Ascending aorta (tissue), 2 donors: ENCODE data around the gene FEZ2. TPM values are rescaled to one million over a fixed set of nuclear protein-coding genes. Genes with fewer than 3 reads are reported as not detected.

ENCODE experiments used
- DNase-seq, 2 donors: peaks; one replicate each; pipeline ENCODE4 v3.0.0-alpha.2; 2019; ENCODE audit warnings: low spot score in 2 of 2
- H3K27ac ChIP-seq, 2 donors: fragments of 200-600 bp; sonication (generic); one replicate each; pipeline ENCODE4 v1.5.1; 2016 to 2017; ENCODE audit warnings: mild to moderate bottlenecking in 1 of 2
- H3K27me3 ChIP-seq: fragments of 200-600 bp; sonication (generic); one replicate; pipeline ENCODE4 v1.5.1; 2017
- H3K36me3 ChIP-seq, 2 donors: fragments of 200-600 bp; sonication (generic); one replicate each; pipeline ENCODE4 v1.5.1; 2016
- H3K4me1 ChIP-seq, 2 donors: fragments of 200-600 bp; sonication (generic); one replicate each; pipeline ENCODE4 v1.5.1; 2016 to 2017; ENCODE audit warnings: mild to moderate bottlenecking in 1 of 2
- H3K4me3 ChIP-seq, 2 donors: fragments of 200-600 bp; sonication (generic); one replicate each; pipeline ENCODE4 v1.5.1; 2016 to 2017; ENCODE audit warnings: mild to moderate bottlenecking in 1 of 2
- H3K9me3 ChIP-seq, 2 donors: fragments of 200-600 bp; sonication (generic); one replicate each; pipeline ENCODE4 v1.5.1; 2016
- CTCF ChIP-seq, 3 experiments: fragments of 200-600 bp in 2 of 3; fragments of 450-650 bp in 1 of 3; sonication (generic) in 2 of 3; IDR thresholded peaks; one replicate each; pipeline ENCODE4 v1.5.1; 2016 to 2019; ENCODE audit warnings: antibody characterized with exemption in 3 of 3, mild to moderate bottlenecking in 1 of 3, moderate library complexity in 1 of 3
- intact Hi-C: fragments of 100-400 bp; cut with DNase I; formaldehyde crosslinking; loops from one replicate; pipeline ENCODE4 v1.15.1; 2023
- total RNA-seq: library from RNA; depleted of rRNA; stranded (reverse); fragments of >200 nt; gene quantifications from one replicate; pipeline ENCODE4 v1.1.0, GENCODE V29; 2016

FEZ2 gene
- total RNA-seq, 1 donor from 2014 or later, result 31.8 TPM

GRCh38 chr2:36566887-36567286 is 31.1 kb downstream of the FEZ2 start:
- intact Hi-C loops, result no loop called here
- Histone ChIP-seq H3K27me3 (no peaks in the 10 kb centered on the region), H3K36me3 (peaks cover 5 to 6% of the 10 kb centered on the region in 2 donors), H3K4me1 (peaks cover 0 to 12% of the 10 kb centered on the region in 2 donors), H3K27ac (no peak overlapping the region), H3K9me3 (no peaks in the 10 kb centered on the region), H3K4me3 (no peak overlapping the region)
- no peak for TF ChIP-seq CTCF (IDR thresholded peaks at IDR 0.05)
- DNase-seq, result no peak

- intact Hi-C loops, result no loop called here
- no peak for DNase-seq
- Histone ChIP-seq H3K36me3 (peaks cover 3 to 6% of the 10 kb centered on the region in 2 donors), H3K4me1 (peaks cover 0 to 20% of the 10 kb centered on the region in 2 donors), H3K9me3 (no peaks in the 10 kb centered on the region), H3K4me3 (no peak overlapping the region), H3K27ac (no peak overlapping the region), H3K27me3 (no peaks in the 10 kb centered on the region)
- no peak for TF ChIP-seq CTCF (IDR thresholded peaks at IDR 0.05)
Measured at GRCh38 chr2:36565712-36566111, 32.3 kb downstream of the FEZ2 start.

- Histone ChIP-seq H3K27ac (no peak overlapping the region), H3K36me3 (peaks cover 3 to 6% of the 10 kb centered on the region in 2 donors), H3K9me3 (no peaks in the 10 kb centered on the region), H3K4me1 (peaks cover 0 to 21% of the 10 kb centered on the region in 2 donors), H3K4me3 (no peak overlapping the region), H3K27me3 (no peaks in the 10 kb centered on the region)
- intact Hi-C loops, result loop anchor here (5.0 kb wide), 1 partner anchor 33 kb away; the partner anchor contains the start of gene FEZ2
- no peak for TF ChIP-seq CTCF (IDR thresholded peaks at IDR 0.05)
- no peak for DNase-seq
Measured at GRCh38 chr2:36564377-36564930, 33.5 kb downstream of the FEZ2 start.

- Histone ChIP-seq H3K4me3 (no peak overlapping the region), H3K4me1 (peaks cover 0 to 21% of the 10 kb centered on the region in 2 donors), H3K27me3 (no peaks in the 10 kb centered on the region), H3K27ac (peak overlapping the region; percentile 26 to 70), H3K36me3 (peaks cover 3 to 6% of the 10 kb centered on the region in 2 donors), H3K9me3 (no peaks in the 10 kb centered on the region)
- DNase-seq, result no peak
- intact Hi-C loops, result loop anchor here (5.0 kb wide), 1 partner anchor 34 kb away; the partner anchor contains the start of gene FEZ2
- no peak for TF ChIP-seq CTCF (IDR thresholded peaks at IDR 0.05)
Measured at GRCh38 chr2:36562973-36563532, 34.9 kb downstream of the FEZ2 start.

GRCh38 chr2:36562240-36562639 is 35.7 kb downstream of the FEZ2 start:
- no peak for DNase-seq
- Histone ChIP-seq H3K27me3 (no peaks in the 10 kb centered on the region), H3K4me3 (no peak overlapping the region), H3K27ac (peak overlapping the region; percentile 20 to 70), H3K9me3 (no peaks in the 10 kb centered on the region), H3K36me3 (peaks cover 3 to 6% of the 10 kb centered on the region in 2 donors), H3K4me1 (peaks cover 0 to 21% of the 10 kb centered on the region in 2 donors)
- no peak for TF ChIP-seq CTCF (IDR thresholded peaks at IDR 0.05)
- intact Hi-C loops, result loop anchor here (5.0 kb wide), 1 partner anchor 35 kb away; the partner anchor contains the start of gene FEZ2
